Ovary (tissue), 9 donors: Measurements from ENCODE around the gene TMEM88. TPM values are rescaled to one million over a fixed set of nuclear protein-coding genes. Genes with fewer than 3 reads are reported as not detected.

Experiments
- DNase-seq, 5 donors: peaks; one replicate each; pipeline ENCODE4 v3.0.0-alpha.2; 2019 to 2020
- H3K27ac ChIP-seq, 2 donors: fragments of 200-600 bp; one replicate each; pipeline versions ENCODE4 v1.5.1 to v1.8.0; 2019 to 2022
- H3K27me3 ChIP-seq: fragments of 200-600 bp; one replicate; pipeline ENCODE4 v1.8.0; 2022
- H3K36me3 ChIP-seq: fragments of 200-600 bp; sonication (generic); one replicate; pipeline ENCODE4 v1.5.1; 2019
- H3K4me1 ChIP-seq: one replicate; pipeline ENCODE4 v1.8.1; 2013; ENCODE audit warnings: mild to moderate bottlenecking, moderate library complexity; ENCODE audit not compliant: insufficient read depth
- H3K4me3 ChIP-seq: fragments of 200-600 bp; sonication (generic); one replicate; pipeline ENCODE4 v1.5.1; 2017
- H3K9me3 ChIP-seq, 2 donors: fragments of 200-600 bp in 1 of 2; sonication (generic) in 1 of 2; one replicate each; pipeline versions ENCODE4 v1.5.1 to v1.8.1; 2013 to 2019; ENCODE audit warnings: mild to moderate bottlenecking in 1 of 2, moderate library complexity in 1 of 2
- EP300 ChIP-seq: sonication (generic); formaldehyde crosslinking; IDR thresholded peaks from one replicate; pipeline ENCODE4 v1.6.1; 2017; ENCODE audit warnings: antibody characterized with exemption
- POLR2A ChIP-seq: fragments of 450-650 bp; IDR thresholded peaks from one replicate; pipeline ENCODE4 v1.6.1; 2017; ENCODE audit warnings: antibody characterized with exemption, mild to moderate bottlenecking, moderate library complexity
- WGBS, 3 donors: extraction: QIAGEN DNeasy Blood & Tissue Kit in 1 of 3; methylation state at CpG; one replicate each; pipeline versions ENCODE4 v1.1.5 to v1.1.7; 2013 to 2017; 5-methylcytosine and 5-hydroxymethylcytosine counted together
- intact Hi-C, 4 donors: fragments of 100-400 bp; cut with DNase I; formaldehyde crosslinking; loops; one replicate each; pipeline versions ENCODE4 v1.11.0 to v1.15.1; 2022 to 2023
- polyA plus RNA-seq, 2 donors: library from polyadenylated mRNA; stranded (reverse); fragments of 200-250 nt in 1 of 2; fragments of 350-450 nt in 1 of 2; fragmentation: Illumina TruSeq in 1 of 2; extraction: RNeasy Lipid Tissue Mini Kit (QIAGEN cat#74804) in 1 of 2; gene quantifications; one replicate each; pipeline ENCODE4 v1.2.3, GENCODE V29; 2013 to 2014
- total RNA-seq, 7 donors: library from RNA; depleted of rRNA in 2 of 7; stranded (reverse); fragments of >200 nt in 2 of 7; fragmentation: NEBNext Ultra II Directional in 3 of 7; extraction: Animal tissue kit (Norgen Biotek cat#: 25700) in 3 of 7; gene quantifications; one replicate each; pipeline versions ENCODE4 v1.1.0 to v1.2.4, GENCODE V29; 2016 to 2023
- TF ChIP-seq, protein P1 (sequence below), 3 donors: fragments of 450-650 bp in 2 of 3; fragments of 200-600 bp in 1 of 3; IDR thresholded peaks; one replicate each; pipeline versions ENCODE4 v1.5.1 to v1.8.0; 2016 to 2022; ENCODE audit warnings: antibody characterized with exemption in 3 of 3, mild to moderate bottlenecking in 1 of 3
- donor health status: DM: no; HTN: no; CAD: no; lungs with moderate emphysema.
- donor health status: DM: no; HTN: no; CAD: no.
- donor health status: Bipolar disorder and iron deficiency.
- donor health status: DM: yes; HTN: yes; CAD: no.
- donor health status: DM: no; HTN: no; CAD: no.
- donor health status: DM: yes; HTN: yes; CAD: no.

TMEM88 gene
- total and polyA plus RNA-seq, 9 donors: 2.1 to 17.8 (median 8.2) TPM

DNA sequence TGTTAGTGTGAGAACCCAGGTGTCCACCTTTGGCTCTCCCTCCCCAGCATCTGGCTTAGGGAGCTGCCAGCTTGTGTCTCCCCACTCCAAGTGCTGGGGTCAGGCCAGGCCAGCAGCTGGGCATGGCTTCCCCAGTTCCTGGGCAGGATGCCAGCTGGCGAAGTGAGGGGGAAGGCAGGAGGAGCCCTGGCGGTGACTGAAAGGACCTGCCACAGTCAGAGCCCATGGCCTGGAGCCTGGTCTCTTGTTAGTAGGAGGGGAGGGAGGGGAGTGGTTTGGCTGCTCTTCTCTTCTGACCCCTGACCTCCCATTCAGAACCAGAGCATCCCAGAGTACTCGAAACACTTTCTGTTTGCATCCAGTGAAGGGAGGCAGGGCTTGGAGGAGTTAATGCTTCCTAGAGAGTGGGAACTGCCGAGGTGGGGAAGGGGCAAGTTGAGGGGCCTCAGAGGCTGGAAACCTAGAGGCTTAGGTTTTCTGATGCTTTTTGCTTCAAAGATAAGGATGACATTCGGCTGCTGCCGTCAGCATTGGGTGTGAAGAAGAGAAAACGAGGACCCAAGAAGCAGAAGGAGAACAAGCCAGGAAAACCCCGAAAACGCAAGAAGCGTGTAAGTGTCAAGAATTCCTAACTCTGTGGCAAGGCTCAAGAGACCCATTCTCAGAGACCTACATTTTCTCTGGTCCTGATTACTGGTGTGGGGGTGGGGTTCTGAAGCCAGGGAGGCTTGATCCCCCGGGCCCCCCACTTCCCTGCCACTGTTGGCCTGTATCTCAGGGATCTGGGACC lies 34.5 kb downstream of the TMEM88 start:
- no peaks in the 10 kb centered on the region for H3K9me3 ChIP-seq
- intact Hi-C loops: no loop called here
- H3K4me1 ChIP-seq: peaks cover 18% of the 10 kb centered on the region
- H3K4me3 ChIP-seq: peak overlapping the region; percentile 9
- peak; percentile 90 to 97 (median 93) for DNase-seq
- 14 to 17% (median 15%) methylated on average over 11 of the region's 11 CpGs for WGBS, 3 donors
- peak overlapping the region; percentile 95 to 98 for H3K27ac ChIP-seq
- TF ChIP-seq, protein P1, sequence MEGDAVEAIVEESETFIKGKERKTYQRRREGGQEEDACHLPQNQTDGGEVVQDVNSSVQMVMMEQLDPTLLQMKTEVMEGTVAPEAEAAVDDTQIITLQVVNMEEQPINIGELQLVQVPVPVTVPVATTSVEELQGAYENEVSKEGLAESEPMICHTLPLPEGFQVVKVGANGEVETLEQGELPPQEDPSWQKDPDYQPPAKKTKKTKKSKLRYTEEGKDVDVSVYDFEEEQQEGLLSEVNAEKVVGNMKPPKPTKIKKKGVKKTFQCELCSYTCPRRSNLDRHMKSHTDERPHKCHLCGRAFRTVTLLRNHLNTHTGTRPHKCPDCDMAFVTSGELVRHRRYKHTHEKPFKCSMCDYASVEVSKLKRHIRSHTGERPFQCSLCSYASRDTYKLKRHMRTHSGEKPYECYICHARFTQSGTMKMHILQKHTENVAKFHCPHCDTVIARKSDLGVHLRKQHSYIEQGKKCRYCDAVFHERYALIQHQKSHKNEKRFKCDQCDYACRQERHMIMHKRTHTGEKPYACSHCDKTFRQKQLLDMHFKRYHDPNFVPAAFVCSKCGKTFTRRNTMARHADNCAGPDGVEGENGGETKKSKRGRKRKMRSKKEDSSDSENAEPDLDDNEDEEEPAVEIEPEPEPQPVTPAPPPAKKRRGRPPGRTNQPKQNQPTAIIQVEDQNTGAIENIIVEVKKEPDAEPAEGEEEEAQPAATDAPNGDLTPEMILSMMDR (IDR thresholded peaks at IDR 0.05): peak; percentile 30 to 63 (median 62)
- TF ChIP-seq EP300: no peak
- no peaks in the 10 kb centered on the region for H3K36me3 ChIP-seq
- H3K27me3 ChIP-seq: no peaks in the 10 kb centered on the region

DNA sequence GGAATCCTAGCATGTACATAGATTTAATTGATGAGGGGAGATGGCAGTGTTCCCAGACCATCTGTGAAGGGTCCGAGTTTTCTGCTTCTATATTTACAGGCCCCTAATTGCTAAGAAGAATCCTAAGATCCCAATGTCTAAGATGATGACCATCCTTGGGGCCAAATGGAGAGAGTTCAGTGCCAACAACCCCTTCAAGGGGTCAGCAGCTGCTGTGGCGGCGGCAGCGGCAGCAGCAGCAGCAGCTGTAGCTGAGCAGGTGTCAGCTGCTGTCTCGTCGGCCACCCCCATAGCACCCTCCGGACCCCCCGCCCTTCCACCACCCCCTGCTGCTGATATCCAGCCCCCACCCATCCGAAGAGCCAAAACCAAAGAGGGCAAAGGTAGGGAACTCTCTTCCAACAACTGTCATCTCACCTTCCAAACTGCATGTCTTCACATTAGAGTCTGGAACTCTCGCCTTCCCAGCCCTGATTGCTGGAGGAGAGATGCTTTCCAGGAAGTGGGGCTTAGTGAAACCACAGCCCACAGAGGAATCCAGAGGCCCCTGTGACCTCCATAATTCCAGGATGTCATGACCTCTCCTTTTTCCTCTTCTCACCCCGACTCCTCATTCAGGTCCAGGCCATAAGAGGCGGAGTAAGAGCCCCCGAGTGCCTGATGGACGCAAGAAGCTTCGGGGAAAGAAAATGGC lies 38.5 kb downstream of the TMEM88 start:
- no peaks in the 10 kb centered on the region for H3K36me3 ChIP-seq
- no peaks in the 10 kb centered on the region for H3K27me3 ChIP-seq
- 66 to 76% (median 67%) methylated on average over 15 of the region's 15 CpGs for WGBS, 3 donors
- H3K27ac ChIP-seq: no peak overlapping the region
- H3K9me3 ChIP-seq: no peaks in the 10 kb centered on the region
- intact Hi-C loops: no loop called here
- no peak for DNase-seq
- peaks cover 13% of the 10 kb centered on the region for H3K4me1 ChIP-seq
- TF ChIP-seq POLR2A: no peak
- no peak for TF ChIP-seq EP300
- TF ChIP-seq, protein P1 (IDR thresholded peaks at IDR 0.05): no peak
- no peak overlapping the region for H3K4me3 ChIP-seq

DNA sequence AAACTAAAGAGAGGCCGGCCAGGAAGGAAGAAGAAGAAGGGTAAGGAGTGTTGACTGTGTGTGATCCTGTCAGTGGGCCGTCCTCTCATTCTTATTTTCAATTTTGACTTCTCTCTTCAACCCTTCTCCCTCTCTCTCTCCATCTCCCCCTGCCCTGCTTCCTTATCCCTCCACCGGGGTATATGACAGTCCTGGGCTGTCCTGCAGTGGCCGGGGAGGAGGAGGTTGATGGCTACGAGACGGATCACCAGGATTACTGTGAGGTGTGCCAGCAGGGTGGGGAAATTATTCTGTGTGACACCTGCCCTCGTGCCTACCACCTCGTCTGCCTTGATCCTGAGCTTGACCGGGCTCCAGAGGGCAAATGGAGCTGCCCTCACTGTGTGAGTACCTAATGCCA lies 39.4 kb downstream of the TMEM88 start:
- DNase-seq: no peak
- peaks cover 5% of the 10 kb centered on the region for H3K4me1 ChIP-seq
- 89 to 90% (median 89%) methylated on average over 9 of the region's 9 CpGs for WGBS, 3 donors
- intact Hi-C loops: no loop called here
- no peak overlapping the region for H3K27ac ChIP-seq
- no peaks in the 10 kb centered on the region for H3K9me3 ChIP-seq
- no peaks in the 10 kb centered on the region for H3K27me3 ChIP-seq
- no peak overlapping the region for H3K4me3 ChIP-seq
- TF ChIP-seq POLR2A (no peak), EP300 (no peak)
- TF ChIP-seq, protein P1 (IDR thresholded peaks at IDR 0.05): no peak
- no peaks in the 10 kb centered on the region for H3K36me3 ChIP-seq

DNA sequence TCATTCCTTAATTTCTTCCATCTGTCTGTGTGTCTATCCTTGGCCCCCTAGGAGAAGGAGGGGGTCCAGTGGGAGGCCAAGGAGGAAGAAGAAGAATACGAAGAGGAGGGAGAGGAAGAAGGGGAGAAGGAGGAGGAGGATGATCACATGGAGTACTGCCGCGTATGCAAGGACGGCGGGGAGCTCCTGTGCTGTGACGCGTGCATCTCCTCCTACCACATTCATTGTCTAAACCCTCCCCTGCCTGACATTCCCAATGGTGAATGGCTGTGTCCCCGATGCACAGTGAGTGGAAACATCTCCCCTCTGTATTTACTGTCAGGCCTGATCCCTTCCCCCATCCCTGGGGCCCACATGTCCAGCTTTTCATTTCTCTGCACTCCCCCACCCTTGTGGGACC lies 40.0 kb downstream of the TMEM88 start:
- Histone ChIP-seq H3K27ac (no peak overlapping the region), H3K4me3 (no peak overlapping the region), H3K9me3 (no peaks in the 10 kb centered on the region), H3K36me3 (no peaks in the 10 kb centered on the region), H3K27me3 (no peaks in the 10 kb centered on the region), H3K4me1 (no peaks in the 10 kb centered on the region)
- no peak for DNase-seq
- 85 to 87% (median 86%) methylated on average over 8 of the region's 8 CpGs for whole genome bisulfite sequencing, 3 donors
- TF ChIP-seq EP300 (no peak), POLR2A (no peak)
- TF ChIP-seq, protein P1 (IDR thresholded peaks at IDR 0.05): no peak
- intact Hi-C loops: loop anchor here in 2 of 4 donors (5.0 kb wide), 1 partner anchor 33 kb away; no protein-coding TSS in a partner anchor
